Measurements from ENCODE around the gene UPK1A. TPM values are rescaled to one million over a fixed set of nuclear protein-coding genes. Genes with fewer than 3 reads are reported as not detected.
"Not testable (repeated sequence)": the region's sequence is repeated elsewhere in the genome, so short reads cannot be mapped to it uniquely, and the experiment has no call there.

UPK1A gene
- total RNA-seq, 4 donors from 2014 or later, result 5.1 to 45.2 (median 16.5) TPM

- TF ChIP-seq, protein P1, sequence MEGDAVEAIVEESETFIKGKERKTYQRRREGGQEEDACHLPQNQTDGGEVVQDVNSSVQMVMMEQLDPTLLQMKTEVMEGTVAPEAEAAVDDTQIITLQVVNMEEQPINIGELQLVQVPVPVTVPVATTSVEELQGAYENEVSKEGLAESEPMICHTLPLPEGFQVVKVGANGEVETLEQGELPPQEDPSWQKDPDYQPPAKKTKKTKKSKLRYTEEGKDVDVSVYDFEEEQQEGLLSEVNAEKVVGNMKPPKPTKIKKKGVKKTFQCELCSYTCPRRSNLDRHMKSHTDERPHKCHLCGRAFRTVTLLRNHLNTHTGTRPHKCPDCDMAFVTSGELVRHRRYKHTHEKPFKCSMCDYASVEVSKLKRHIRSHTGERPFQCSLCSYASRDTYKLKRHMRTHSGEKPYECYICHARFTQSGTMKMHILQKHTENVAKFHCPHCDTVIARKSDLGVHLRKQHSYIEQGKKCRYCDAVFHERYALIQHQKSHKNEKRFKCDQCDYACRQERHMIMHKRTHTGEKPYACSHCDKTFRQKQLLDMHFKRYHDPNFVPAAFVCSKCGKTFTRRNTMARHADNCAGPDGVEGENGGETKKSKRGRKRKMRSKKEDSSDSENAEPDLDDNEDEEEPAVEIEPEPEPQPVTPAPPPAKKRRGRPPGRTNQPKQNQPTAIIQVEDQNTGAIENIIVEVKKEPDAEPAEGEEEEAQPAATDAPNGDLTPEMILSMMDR (IDR thresholded peaks at IDR 0.05), result no peak
- TF ChIP-seq POLR2A (IDR thresholded peaks at IDR 0.05), result no peak
- DNase-seq (ENCODE audit: low spot score in 2 of 2), result no peak
- 4 to 6% methylated on average over 31 to 38 of the region's 39 CpGs for WGBS, 2 donors
- intact Hi-C loops (cut with DNase I; ENCODE audit: low total_unique reads), result no loop called here
- no peak overlapping the region for H3K4me3 ChIP-seq (ENCODE audit: low read depth, poor library complexity, severe bottlenecking)
These were observed 6.9 kb downstream of the UPK1A start for GRCh38 chr19:35673121-35673804.

GRCh38 chr19:35675589-35676140 is 9.3 kb downstream of the UPK1A start:
- intact Hi-C loops (cut with DNase I; ENCODE audit: low total_unique reads), result loop anchor here (1.0 kb wide), 1 partner anchor 23 kb away; no protein-coding TSS in a partner anchor
- H3K4me3 ChIP-seq (ENCODE audit: low read depth, poor library complexity, severe bottlenecking), result no peak overlapping the region
- DNase-seq (ENCODE audit: low spot score in 2 of 2), result no peak
- WGBS, 2 donors, result 66 to 72% methylated on average over 15 of the region's 15 CpGs
- TF ChIP-seq, protein P1 (IDR thresholded peaks at IDR 0.05), result no peak
- no peak for TF ChIP-seq POLR2A (IDR thresholded peaks at IDR 0.05)

GRCh38 chr19:35689836-35690235 is 23.5 kb downstream of the UPK1A start:
- no peak overlapping the region for H3K4me3 ChIP-seq (ENCODE audit: low read depth, poor library complexity, severe bottlenecking)
- 53 to 54% methylated on average over 4 of the region's 4 CpGs for WGBS, 2 donors
- intact Hi-C loops (cut with DNase I; ENCODE audit: low total_unique reads), result loop anchor here (10.0 kb wide), 1 partner anchor 245 kb away; the partner anchor contains the start of gene LRFN3
- TF ChIP-seq, protein P1 (IDR thresholded peaks at IDR 0.05), result no peak
- no peak for TF ChIP-seq POLR2A (IDR thresholded peaks at IDR 0.05)
- no peak for DNase-seq (ENCODE audit: low spot score in 2 of 2)

DNA sequence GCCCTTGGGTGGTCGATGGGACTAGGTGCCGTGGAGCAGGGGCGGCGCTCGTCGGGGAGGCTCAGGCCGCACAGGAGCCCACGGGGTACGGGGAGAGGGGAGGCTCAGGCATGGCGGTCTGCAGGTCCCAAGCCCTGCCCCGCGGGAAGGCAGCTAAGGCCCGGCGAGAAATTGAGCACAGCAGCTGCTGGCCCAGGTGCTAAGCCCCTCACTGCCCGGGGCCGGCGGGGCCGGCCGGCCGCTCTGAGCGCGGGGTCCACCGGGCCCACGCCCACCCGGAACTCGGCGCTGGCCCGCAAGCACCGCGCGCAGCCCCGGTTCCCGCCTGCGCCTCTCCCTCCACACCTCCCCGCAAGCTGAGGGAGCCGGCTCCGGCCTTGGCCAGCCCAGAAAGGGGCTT is 24.8 kb downstream of the UPK1A start:
- DNase-seq (ENCODE audit: low spot score in 2 of 2), result not testable (repeated sequence)

DNA sequence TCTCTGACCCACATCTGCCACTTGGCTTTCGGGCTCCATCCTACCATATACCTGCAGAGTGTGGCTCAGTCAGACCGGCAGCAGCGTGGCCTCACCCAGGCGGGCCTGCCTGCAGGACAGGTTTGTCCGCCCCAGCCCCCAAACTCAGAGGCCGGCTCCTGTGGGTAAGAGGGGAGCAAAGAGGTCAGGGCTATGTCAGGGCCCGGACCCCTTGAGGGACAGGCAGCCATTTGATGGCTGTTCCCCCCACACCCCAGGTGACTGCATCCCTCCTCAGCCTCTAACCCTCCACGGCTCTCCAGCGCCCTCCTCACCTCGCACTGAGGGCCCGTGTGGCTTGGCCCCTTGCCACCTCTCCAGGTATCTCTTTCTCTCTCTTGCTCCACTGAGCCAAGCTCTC is 25.7 kb downstream of the UPK1A start:
- intact Hi-C loops (cut with DNase I; ENCODE audit: low total_unique reads), result loop anchor here (10.0 kb wide), 1 partner anchor 243 kb away; the partner anchor contains the start of gene LRFN3
- no peak overlapping the region for H3K4me3 ChIP-seq (ENCODE audit: low read depth, poor library complexity, severe bottlenecking)
- 67 to 70% methylated on average over 10 to 11 of the region's 11 CpGs for WGBS, 2 donors
- no peak for DNase-seq (ENCODE audit: low spot score in 2 of 2)
- TF ChIP-seq POLR2A (IDR thresholded peaks at IDR 0.05), result no peak
- TF ChIP-seq, protein P1 (IDR thresholded peaks at IDR 0.05), result no peak

More for the DNA sequence above, 24.8 kb downstream of the UPK1A start:
- 95 to 96% methylated on average over 19 to 33 of the region's 37 CpGs for WGBS, 2 donors
- intact Hi-C loops (cut with DNase I; ENCODE audit: low total_unique reads), result loop anchor here (10.0 kb wide), 1 partner anchor 244 kb away; the partner anchor contains the start of gene LRFN3
- not testable (repeated sequence) for H3K4me3 ChIP-seq (ENCODE audit: low read depth, poor library complexity, severe bottlenecking)

DNA sequence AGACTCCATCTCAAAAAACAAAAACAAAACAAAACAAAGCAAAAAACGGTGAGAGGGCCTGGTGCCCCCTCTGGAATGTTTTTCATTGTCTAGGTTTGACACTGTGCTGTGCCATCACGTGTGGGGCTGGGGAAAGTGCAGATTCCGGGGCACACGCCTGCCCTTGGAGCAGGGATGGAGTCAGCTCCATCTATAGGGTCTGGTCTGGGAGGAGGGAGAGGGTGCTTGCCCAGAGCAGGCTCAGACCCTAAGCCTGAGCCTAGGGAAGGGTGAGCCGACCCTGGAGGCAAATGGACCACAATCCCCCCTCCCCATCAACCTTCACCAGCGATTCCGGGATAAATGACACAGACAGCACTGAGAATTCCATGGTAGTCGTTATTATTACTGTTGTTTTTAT is 27.1 kb downstream of the UPK1A start:
- no peak overlapping the region for H3K4me3 ChIP-seq (ENCODE audit: low read depth, poor library complexity, severe bottlenecking)
- no peak for DNase-seq (ENCODE audit: low spot score in 2 of 2)
- WGBS, 2 donors, result 15 to 17% methylated on average over 8 of the region's 8 CpGs
- intact Hi-C loops (cut with DNase I; ENCODE audit: low total_unique reads), result loop anchor here (10.0 kb wide), 1 partner anchor 241 kb away; the partner anchor contains the start of gene LRFN3
- TF ChIP-seq, protein P1 (IDR thresholded peaks at IDR 0.05), result no peak
- TF ChIP-seq POLR2A (IDR thresholded peaks at IDR 0.05), result no peak
